Hematopoietic multipotent progenitor cell treated with erythropoietin and hydrocortisone succinate and interleukin-3 and kit ligand, for 4 days (in vitro differentiated cells): ENCODE results near the gene DCAF4.
A peak's percentile ranks its signal among the peaks of the same experiment; 100 is the strongest.
"Not testable (repeated sequence)": the region's sequence is repeated elsewhere in the genome, so short reads cannot be mapped to it uniquely, and the experiment has no call there.

Experiments
- DNase-seq: peaks from one replicate; pipeline ENCODE4 v3.0.0-alpha.2; 2015

Gene DCAF4

GRCh38 chr14:72941286-72941985 is 15.2 kb downstream of the DCAF4 start:
- DNase-seq: no peak

GRCh38 chr14:72942934-72943333 is 16.7 kb downstream of the DCAF4 start:
- DNase-seq: no peak

GRCh38 chr14:72943876-72944430 is 17.7 kb downstream of the DCAF4 start:
- DNase-seq: no peak

- no peak for DNase-seq
Measured at GRCh38 chr14:72945356-72946027, 19.2 kb downstream of the DCAF4 start.

- DNase-seq: no peak
Measured at GRCh38 chr14:72946491-72946890, 20.2 kb downstream of the DCAF4 start.

GRCh38 chr14:72947366-72948160 is 21.3 kb downstream of the DCAF4 start:
- DNase-seq: no peak

GRCh38 chr14:72948481-72949138 is 22.3 kb downstream of the DCAF4 start:
- peak; percentile 74 for DNase-seq

GRCh38 chr14:72952171-72952570 is 25.9 kb downstream of the DCAF4 start:
- DNase-seq: no peak

GRCh38 chr14:72956741-72957140 is 30.5 kb downstream of the DCAF4 start:
- not testable (repeated sequence) for DNase-seq

GRCh38 chr14:72957213-72957612 is 30.9 kb downstream of the DCAF4 start:
- no peak for DNase-seq

- no peak for DNase-seq
Measured at GRCh38 chr14:72958548-72958947, 32.3 kb downstream of the DCAF4 start.

GRCh38 chr14:72961016-72961415 is 34.8 kb downstream of the DCAF4 start:
- not testable (repeated sequence) for DNase-seq

- DNase-seq: no peak
Measured at GRCh38 chr14:72961579-72962335, 35.5 kb downstream of the DCAF4 start.

- DNase-seq: peak; percentile 17
Measured at GRCh38 chr14:72962336-72962754, 36.1 kb downstream of the DCAF4 start.

- DNase-seq: peak; percentile 40
Measured at GRCh38 chr14:72962829-72963312, 36.6 kb downstream of the DCAF4 start.

- DNase-seq: peak; percentile 12
Measured at GRCh38 chr14:72965249-72965648, 39.0 kb downstream of the DCAF4 start.

- DNase-seq: no peak
Measured at GRCh38 chr14:72966038-72966437, 39.8 kb downstream of the DCAF4 start.

GRCh38 chr14:72968316-72968715 is 42.1 kb downstream of the DCAF4 start:
- DNase-seq: no peak

- DNase-seq: no peak
Measured at GRCh38 chr14:72970058-72970630, 43.9 kb downstream of the DCAF4 start.

GRCh38 chr14:72970824-72971434 is 44.7 kb downstream of the DCAF4 start:
- DNase-seq: no peak

GRCh38 chr14:72974661-72975060 is 48.4 kb downstream of the DCAF4 start:
- DNase-seq: no peak
